ENCODE data around the gene INTS6.

INTS6 gene

DNA sequence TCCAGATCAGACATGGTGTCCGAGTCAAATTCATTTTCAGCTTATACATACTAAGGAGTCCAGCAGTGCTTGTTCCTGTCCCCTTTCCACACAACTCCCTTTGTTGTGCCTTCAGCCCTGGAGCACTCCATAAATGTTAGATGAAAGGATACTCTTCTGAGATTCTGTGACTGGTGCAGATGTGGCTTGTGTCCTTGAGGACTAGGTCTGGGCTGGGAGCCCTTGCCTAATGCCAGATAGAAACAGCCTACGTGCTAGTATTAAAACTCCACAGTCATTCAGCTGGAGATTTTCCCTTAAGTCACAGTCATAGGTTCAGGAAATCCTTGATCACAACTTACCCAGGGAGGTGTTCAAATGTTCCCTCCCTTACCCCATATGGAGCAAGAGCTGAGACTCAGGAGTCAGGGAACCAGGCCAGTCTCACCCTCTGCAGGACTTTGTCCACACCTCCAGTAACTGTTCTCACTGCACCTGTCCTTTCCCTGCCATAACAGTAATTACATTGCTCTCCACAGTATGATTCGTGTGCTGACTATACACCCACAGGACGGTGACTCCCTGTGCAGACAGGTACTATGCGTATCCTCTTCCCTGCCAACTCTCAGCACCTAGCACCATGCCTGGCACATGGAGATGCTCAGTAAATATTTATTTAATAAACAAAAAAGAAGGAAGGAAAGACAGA lies 128.9 kb downstream of the INTS6 start:
- Histone ChIP-seq H4K20me1 (ENCODE audit: insufficient read depth, low read length) (no peaks in the 10 kb centered on the region), H3K79me2 (ENCODE audit: low read length) (no peaks in the 10 kb centered on the region)
- DNase-seq: no peak

DNA sequence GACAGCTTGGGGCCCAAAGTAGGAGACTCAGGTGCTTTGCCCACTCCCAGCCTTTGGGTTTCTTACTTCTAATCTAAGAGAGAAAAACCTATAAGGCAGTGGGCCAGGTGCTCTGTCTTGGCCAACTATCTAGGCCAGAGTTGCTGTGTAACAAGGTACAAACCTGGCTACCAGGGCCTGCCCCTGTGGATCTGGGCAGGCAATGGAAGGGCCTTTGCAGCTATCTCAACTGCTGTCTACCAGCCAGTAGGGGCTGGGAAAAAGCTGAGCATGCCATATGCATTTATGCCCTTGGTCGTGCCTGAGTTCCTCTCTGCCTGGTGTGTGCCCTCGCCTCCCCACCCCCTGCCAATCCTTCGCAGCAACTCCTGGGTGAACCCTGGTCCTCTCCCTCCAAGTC lies 130.0 kb downstream of the INTS6 start:
- TF ChIP-seq EZH2 (optimal IDR thresholded peaks at IDR 0.05; ENCODE audit: low read depth, low read length) (no peak), EZH2phosphoT487 (IDR thresholded peaks at IDR 0.05; ENCODE audit: low read length) (no peak), CTCF (IDR thresholded peaks at IDR 0.05; ENCODE audit: low read length) (no peak)
- Histone ChIP-seq H3K4me3 (ENCODE audit: low read length) (no peak overlapping the region), H3K9me3 (replicated peaks; ENCODE audit: insufficient read depth, low read length) (no peaks in the 10 kb centered on the region), H3K9ac (ENCODE audit: low read length) (no peak overlapping the region), H3K4me1 (ENCODE audit: low read length) (no peaks in the 10 kb centered on the region), H2AFZ (ENCODE audit: low read length) (no peak overlapping the region), H3K36me3 (replicated peaks; ENCODE audit: insufficient read depth, low read length) (no peaks in the 10 kb centered on the region), H3K27ac (ENCODE audit: low read length) (no peak overlapping the region), H3K79me2 (ENCODE audit: low read length) (no peaks in the 10 kb centered on the region), H3K9me2 (replicated peaks; ENCODE audit: insufficient read depth, low read length) (no peaks in the 10 kb centered on the region), H4K20me1 (ENCODE audit: insufficient read depth, low read length) (no peaks in the 10 kb centered on the region), H3K4me2 (ENCODE audit: low read depth, low read length) (no peak overlapping the region), H3K27me3 (replicated peaks; ENCODE audit: insufficient read depth, low read length) (no peaks in the 10 kb centered on the region), H3F3A (ENCODE audit: insufficient read depth, low read length) (no peaks in the 10 kb centered on the region)
- DNase-seq: no peak

More for the DNA sequence above, 128.9 kb downstream of the INTS6 start:
- Histone ChIP-seq H3K9me2 (replicated peaks; ENCODE audit: insufficient read depth, low read length) (no peaks in the 10 kb centered on the region), H3K4me3 (ENCODE audit: low read length) (no peak overlapping the region), H3K27me3 (replicated peaks; ENCODE audit: insufficient read depth, low read length) (no peaks in the 10 kb centered on the region), H3K4me2 (ENCODE audit: low read depth, low read length) (no peak overlapping the region), H3F3A (ENCODE audit: insufficient read depth, low read length) (no peaks in the 10 kb centered on the region), H3K4me1 (ENCODE audit: low read length) (no peaks in the 10 kb centered on the region), H3K9ac (ENCODE audit: low read length) (no peak overlapping the region), H2AFZ (ENCODE audit: low read length) (no peak overlapping the region), H3K27ac (ENCODE audit: low read length) (no peak overlapping the region), H3K9me3 (replicated peaks; ENCODE audit: insufficient read depth, low read length) (no peaks in the 10 kb centered on the region), H3K36me3 (replicated peaks; ENCODE audit: insufficient read depth, low read length) (no peaks in the 10 kb centered on the region)
- no peak for TF ChIP-seq EZH2 (optimal IDR thresholded peaks at IDR 0.05; ENCODE audit: low read depth, low read length)
- TF ChIP-seq CTCF (IDR thresholded peaks at IDR 0.05; ENCODE audit: low read length): no peak
- no peak for TF ChIP-seq EZH2phosphoT487 (IDR thresholded peaks at IDR 0.05; ENCODE audit: low read length)

DNA sequence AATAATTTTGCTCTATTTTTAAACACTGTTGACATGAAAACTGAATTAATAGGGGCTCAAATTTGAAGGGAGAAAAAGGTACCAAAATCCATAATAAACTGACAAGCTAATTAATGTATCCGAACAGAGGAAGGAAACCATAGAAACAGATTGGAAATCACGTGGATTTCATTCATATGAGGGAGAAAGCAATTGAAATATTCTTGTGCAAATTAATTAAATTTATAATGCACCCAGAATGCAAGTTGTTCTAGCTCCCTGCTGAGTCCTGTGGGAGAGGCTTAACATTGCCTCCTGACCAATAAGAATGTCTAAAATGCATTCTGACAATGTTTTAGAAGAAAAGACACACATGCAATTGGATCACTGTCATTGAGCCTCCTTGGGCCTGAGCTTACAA lies 131.0 kb downstream of the INTS6 start:
- Histone ChIP-seq H3K9me2 (replicated peaks; ENCODE audit: insufficient read depth, low read length) (no peaks in the 10 kb centered on the region), H3K79me2 (ENCODE audit: low read length) (no peaks in the 10 kb centered on the region), H3K4me2 (ENCODE audit: low read depth, low read length) (no peak overlapping the region), H2AFZ (ENCODE audit: low read length) (no peak overlapping the region), H3K9ac (ENCODE audit: low read length) (no peak overlapping the region), H3K4me3 (ENCODE audit: low read length) (no peak overlapping the region), H3K4me1 (ENCODE audit: low read length) (no peaks in the 10 kb centered on the region), H3K36me3 (replicated peaks; ENCODE audit: insufficient read depth, low read length) (no peaks in the 10 kb centered on the region), H3K9me3 (replicated peaks; ENCODE audit: insufficient read depth, low read length) (no peaks in the 10 kb centered on the region), H3K27me3 (replicated peaks; ENCODE audit: insufficient read depth, low read length) (no peaks in the 10 kb centered on the region), H4K20me1 (ENCODE audit: insufficient read depth, low read length) (no peaks in the 10 kb centered on the region), H3K27ac (ENCODE audit: low read length) (no peak overlapping the region), H3F3A (ENCODE audit: insufficient read depth, low read length) (no peaks in the 10 kb centered on the region)
- DNase-seq: no peak
- TF ChIP-seq EZH2phosphoT487 (IDR thresholded peaks at IDR 0.05; ENCODE audit: low read length): no peak

DNA sequence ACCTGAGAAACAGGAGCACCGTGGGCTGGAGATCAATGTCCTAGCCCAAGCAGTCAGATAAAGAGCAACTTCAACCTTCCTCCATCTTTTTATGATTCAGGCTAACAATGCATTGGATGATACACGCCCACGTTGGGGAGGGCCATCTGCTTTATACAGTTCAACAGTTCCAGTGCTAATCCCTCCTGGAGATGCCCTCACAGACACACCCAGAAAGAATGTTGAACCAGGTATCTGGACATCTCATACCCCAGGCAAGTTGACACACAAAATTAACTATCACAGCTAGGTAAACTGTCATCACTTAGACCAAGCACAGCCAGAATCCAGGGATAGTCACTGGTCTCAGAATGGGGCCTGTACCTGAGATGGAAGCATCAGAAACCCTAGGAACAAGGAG lies 134.0 kb downstream of the INTS6 start:
- Histone ChIP-seq H2AFZ (ENCODE audit: low read length) (no peak overlapping the region), H3K4me1 (ENCODE audit: low read length) (no peaks in the 10 kb centered on the region), H3K9me2 (replicated peaks; ENCODE audit: insufficient read depth, low read length) (no peaks in the 10 kb centered on the region), H3F3A (ENCODE audit: insufficient read depth, low read length) (no peaks in the 10 kb centered on the region), H3K9ac (ENCODE audit: low read length) (no peak overlapping the region), H3K4me2 (ENCODE audit: low read depth, low read length) (no peak overlapping the region), H3K9me3 (replicated peaks; ENCODE audit: insufficient read depth, low read length) (no peaks in the 10 kb centered on the region), H3K79me2 (ENCODE audit: low read length) (no peaks in the 10 kb centered on the region), H3K4me3 (ENCODE audit: low read length) (no peak overlapping the region), H3K36me3 (replicated peaks; ENCODE audit: insufficient read depth, low read length) (no peaks in the 10 kb centered on the region), H3K27me3 (replicated peaks; ENCODE audit: insufficient read depth, low read length) (no peaks in the 10 kb centered on the region), H4K20me1 (ENCODE audit: insufficient read depth, low read length) (no peaks in the 10 kb centered on the region), H3K27ac (ENCODE audit: low read length) (no peak overlapping the region)
- TF ChIP-seq EZH2phosphoT487 (IDR thresholded peaks at IDR 0.05; ENCODE audit: low read length): no peak
- TF ChIP-seq EZH2 (optimal IDR thresholded peaks at IDR 0.05; ENCODE audit: low read depth, low read length): no peak
- no peak for TF ChIP-seq CTCF (IDR thresholded peaks at IDR 0.05; ENCODE audit: low read length)
- DNase-seq: no peak
